ENCODE data around the gene CLTRN.
A peak's percentile ranks its signal among the peaks of the same experiment; 100 is the strongest.

DNA sequence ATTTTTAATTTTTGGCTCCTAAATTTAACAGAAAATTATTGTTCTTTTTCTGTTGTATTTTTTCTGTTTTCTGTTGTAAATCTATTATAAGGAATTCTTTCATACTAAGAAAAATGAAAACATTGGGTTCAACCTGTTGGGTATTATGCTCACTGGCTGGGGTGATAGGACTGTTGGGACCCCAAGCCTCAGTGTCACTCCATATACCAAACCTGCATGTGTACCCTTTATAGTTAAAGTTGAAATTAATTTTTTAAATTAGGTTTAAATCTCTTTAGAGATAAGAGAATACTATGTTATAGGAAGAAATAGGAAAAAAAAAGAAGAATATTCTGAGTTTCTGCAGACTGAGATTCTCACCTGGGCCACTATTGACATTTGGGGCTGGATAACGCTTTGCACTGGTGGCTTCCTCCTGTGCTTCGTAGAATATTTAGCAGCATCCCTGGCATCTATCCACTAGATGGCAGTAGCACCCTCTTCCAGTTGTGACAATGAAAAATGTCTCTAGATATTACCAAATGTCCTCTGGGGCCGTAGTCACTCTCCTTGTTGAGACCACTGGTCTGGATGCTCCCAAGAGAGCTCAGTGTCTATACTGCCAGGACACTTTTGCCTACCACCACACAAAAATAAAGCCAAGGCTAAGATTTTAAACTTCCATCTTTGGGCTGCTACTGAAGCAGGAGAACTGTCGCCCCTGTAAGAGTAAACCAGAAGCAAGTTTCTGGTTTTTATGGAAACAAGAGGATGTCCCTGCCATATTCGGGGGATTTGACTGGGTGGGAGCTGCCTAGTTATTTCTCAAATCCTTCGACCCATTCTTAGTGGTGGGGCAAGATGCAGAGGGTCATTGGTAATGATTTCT lies 22.4 kb upstream of the CLTRN start:
- TF ChIP-seq, protein P1, sequence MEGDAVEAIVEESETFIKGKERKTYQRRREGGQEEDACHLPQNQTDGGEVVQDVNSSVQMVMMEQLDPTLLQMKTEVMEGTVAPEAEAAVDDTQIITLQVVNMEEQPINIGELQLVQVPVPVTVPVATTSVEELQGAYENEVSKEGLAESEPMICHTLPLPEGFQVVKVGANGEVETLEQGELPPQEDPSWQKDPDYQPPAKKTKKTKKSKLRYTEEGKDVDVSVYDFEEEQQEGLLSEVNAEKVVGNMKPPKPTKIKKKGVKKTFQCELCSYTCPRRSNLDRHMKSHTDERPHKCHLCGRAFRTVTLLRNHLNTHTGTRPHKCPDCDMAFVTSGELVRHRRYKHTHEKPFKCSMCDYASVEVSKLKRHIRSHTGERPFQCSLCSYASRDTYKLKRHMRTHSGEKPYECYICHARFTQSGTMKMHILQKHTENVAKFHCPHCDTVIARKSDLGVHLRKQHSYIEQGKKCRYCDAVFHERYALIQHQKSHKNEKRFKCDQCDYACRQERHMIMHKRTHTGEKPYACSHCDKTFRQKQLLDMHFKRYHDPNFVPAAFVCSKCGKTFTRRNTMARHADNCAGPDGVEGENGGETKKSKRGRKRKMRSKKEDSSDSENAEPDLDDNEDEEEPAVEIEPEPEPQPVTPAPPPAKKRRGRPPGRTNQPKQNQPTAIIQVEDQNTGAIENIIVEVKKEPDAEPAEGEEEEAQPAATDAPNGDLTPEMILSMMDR (CRISPR knock-in tag; IDR thresholded peaks at IDR 0.05): peak; percentile 72
- TF ChIP-seq POLR2G (IDR thresholded peaks at IDR 0.05; ENCODE audit: low read depth, low read length) (no peak), REST (IDR thresholded peaks at IDR 0.05; ENCODE audit: borderline replicate concordance in 1 of 2, low read depth in 1 of 2, low read length in 2 of 2) (no peak), ERF (CRISPR knock-in tag; IDR thresholded peaks at IDR 0.05) (no peak), CBX5 (CRISPR knock-in tag; IDR thresholded peaks at IDR 0.05; ENCODE audit: borderline replicate concordance) (no peak), ZFX (CRISPR knock-in tag; IDR thresholded peaks at IDR 0.05; ENCODE audit: low read depth) (no peak), RNF219 (CRISPR knock-in tag; IDR thresholded peaks at IDR 0.05) (no peak), SIN3B (IDR thresholded peaks at IDR 0.05; ENCODE audit: low read length) (no peak), CEBPZ (IDR thresholded peaks at IDR 0.05; ENCODE audit: low read length) (no peak), STAT6 (CRISPR knock-in tag; IDR thresholded peaks at IDR 0.05; ENCODE audit: borderline replicate concordance) (no peak)
- TF ChIP-seq, protein P2, sequence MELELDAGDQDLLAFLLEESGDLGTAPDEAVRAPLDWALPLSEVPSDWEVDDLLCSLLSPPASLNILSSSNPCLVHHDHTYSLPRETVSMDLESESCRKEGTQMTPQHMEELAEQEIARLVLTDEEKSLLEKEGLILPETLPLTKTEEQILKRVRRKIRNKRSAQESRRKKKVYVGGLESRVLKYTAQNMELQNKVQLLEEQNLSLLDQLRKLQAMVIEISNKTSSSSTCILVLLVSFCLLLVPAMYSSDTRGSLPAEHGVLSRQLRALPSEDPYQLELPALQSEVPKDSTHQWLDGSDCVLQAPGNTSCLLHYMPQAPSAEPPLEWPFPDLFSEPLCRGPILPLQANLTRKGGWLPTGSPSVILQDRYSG (CRISPR knock-in tag; IDR thresholded peaks at IDR 0.05): no peak

Measured in HepG2 (cell line).